Measurements from ENCODE around the gene PYHIN1.

DNA sequence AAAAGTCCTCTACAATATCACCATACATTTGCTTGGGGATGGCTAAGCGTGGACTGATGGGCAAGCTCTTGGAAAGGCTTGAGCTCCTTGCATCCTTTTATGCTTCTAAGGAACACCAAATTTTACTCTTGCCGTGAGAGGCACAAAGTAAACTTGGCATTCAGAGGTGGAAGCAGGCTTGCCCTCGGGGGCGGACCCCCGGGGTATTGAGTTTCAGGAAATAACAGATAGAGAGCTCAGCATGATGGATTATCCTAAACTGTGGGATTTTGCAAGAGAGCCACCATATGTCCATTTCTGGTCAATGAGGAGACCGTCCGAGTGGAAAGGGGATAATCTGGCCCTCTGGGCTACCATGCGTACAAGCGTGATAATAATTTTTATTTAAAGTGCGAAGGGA lies 92.4 kb downstream of the PYHIN1 start:
- TF ChIP-seq, protein P1, sequence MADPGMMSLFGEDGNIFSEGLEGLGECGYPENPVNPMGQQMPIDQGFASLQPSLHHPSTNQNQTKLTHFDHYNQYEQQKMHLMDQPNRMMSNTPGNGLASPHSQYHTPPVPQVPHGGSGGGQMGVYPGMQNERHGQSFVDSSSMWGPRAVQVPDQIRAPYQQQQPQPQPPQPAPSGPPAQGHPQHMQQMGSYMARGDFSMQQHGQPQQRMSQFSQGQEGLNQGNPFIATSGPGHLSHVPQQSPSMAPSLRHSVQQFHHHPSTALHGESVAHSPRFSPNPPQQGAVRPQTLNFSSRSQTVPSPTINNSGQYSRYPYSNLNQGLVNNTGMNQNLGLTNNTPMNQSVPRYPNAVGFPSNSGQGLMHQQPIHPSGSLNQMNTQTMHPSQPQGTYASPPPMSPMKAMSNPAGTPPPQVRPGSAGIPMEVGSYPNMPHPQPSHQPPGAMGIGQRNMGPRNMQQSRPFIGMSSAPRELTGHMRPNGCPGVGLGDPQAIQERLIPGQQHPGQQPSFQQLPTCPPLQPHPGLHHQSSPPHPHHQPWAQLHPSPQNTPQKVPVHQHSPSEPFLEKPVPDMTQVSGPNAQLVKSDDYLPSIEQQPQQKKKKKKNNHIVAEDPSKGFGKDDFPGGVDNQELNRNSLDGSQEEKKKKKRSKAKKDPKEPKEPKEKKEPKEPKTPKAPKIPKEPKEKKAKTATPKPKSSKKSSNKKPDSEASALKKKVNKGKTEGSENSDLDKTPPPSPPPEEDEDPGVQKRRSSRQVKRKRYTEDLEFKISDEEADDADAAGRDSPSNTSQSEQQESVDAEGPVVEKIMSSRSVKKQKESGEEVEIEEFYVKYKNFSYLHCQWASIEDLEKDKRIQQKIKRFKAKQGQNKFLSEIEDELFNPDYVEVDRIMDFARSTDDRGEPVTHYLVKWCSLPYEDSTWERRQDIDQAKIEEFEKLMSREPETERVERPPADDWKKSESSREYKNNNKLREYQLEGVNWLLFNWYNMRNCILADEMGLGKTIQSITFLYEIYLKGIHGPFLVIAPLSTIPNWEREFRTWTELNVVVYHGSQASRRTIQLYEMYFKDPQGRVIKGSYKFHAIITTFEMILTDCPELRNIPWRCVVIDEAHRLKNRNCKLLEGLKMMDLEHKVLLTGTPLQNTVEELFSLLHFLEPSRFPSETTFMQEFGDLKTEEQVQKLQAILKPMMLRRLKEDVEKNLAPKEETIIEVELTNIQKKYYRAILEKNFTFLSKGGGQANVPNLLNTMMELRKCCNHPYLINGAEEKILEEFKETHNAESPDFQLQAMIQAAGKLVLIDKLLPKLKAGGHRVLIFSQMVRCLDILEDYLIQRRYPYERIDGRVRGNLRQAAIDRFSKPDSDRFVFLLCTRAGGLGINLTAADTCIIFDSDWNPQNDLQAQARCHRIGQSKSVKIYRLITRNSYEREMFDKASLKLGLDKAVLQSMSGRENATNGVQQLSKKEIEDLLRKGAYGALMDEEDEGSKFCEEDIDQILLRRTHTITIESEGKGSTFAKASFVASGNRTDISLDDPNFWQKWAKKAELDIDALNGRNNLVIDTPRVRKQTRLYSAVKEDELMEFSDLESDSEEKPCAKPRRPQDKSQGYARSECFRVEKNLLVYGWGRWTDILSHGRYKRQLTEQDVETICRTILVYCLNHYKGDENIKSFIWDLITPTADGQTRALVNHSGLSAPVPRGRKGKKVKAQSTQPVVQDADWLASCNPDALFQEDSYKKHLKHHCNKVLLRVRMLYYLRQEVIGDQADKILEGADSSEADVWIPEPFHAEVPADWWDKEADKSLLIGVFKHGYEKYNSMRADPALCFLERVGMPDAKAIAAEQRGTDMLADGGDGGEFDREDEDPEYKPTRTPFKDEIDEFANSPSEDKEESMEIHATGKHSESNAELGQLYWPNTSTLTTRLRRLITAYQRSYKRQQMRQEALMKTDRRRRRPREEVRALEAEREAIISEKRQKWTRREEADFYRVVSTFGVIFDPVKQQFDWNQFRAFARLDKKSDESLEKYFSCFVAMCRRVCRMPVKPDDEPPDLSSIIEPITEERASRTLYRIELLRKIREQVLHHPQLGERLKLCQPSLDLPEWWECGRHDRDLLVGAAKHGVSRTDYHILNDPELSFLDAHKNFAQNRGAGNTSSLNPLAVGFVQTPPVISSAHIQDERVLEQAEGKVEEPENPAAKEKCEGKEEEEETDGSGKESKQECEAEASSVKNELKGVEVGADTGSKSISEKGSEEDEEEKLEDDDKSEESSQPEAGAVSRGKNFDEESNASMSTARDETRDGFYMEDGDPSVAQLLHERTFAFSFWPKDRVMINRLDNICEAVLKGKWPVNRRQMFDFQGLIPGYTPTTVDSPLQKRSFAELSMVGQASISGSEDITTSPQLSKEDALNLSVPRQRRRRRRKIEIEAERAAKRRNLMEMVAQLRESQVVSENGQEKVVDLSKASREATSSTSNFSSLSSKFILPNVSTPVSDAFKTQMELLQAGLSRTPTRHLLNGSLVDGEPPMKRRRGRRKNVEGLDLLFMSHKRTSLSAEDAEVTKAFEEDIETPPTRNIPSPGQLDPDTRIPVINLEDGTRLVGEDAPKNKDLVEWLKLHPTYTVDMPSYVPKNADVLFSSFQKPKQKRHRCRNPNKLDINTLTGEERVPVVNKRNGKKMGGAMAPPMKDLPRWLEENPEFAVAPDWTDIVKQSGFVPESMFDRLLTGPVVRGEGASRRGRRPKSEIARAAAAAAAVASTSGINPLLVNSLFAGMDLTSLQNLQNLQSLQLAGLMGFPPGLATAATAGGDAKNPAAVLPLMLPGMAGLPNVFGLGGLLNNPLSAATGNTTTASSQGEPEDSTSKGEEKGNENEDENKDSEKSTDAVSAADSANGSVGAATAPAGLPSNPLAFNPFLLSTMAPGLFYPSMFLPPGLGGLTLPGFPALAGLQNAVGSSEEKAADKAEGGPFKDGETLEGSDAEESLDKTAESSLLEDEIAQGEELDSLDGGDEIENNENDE (IDR thresholded peaks at IDR 0.05; ENCODE audit: insufficient replicate concordance, low read length) = no peak
- TF ChIP-seq, protein P2, sequence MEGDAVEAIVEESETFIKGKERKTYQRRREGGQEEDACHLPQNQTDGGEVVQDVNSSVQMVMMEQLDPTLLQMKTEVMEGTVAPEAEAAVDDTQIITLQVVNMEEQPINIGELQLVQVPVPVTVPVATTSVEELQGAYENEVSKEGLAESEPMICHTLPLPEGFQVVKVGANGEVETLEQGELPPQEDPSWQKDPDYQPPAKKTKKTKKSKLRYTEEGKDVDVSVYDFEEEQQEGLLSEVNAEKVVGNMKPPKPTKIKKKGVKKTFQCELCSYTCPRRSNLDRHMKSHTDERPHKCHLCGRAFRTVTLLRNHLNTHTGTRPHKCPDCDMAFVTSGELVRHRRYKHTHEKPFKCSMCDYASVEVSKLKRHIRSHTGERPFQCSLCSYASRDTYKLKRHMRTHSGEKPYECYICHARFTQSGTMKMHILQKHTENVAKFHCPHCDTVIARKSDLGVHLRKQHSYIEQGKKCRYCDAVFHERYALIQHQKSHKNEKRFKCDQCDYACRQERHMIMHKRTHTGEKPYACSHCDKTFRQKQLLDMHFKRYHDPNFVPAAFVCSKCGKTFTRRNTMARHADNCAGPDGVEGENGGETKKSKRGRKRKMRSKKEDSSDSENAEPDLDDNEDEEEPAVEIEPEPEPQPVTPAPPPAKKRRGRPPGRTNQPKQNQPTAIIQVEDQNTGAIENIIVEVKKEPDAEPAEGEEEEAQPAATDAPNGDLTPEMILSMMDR (IDR thresholded peaks at IDR 0.05; ENCODE audit: control extremely low read depth in 1 of 3, insufficient read depth in 1 of 3, low read depth in 1 of 3, low read length in 3 of 3) = no peak
- TF ChIP-seq RAD21 (IDR thresholded peaks at IDR 0.05 in 1 of 2, conservative IDR thresholded peaks at IDR 0.05 in 1 of 2; ENCODE audit: low read depth in 2 of 2, low read length in 2 of 2) (no peak), EP300 (IDR thresholded peaks at IDR 0.05; ENCODE audit: borderline replicate concordance in 1 of 2, low read depth in 2 of 2, low read length in 2 of 2) (no peak)

Data from H1 (cell line).